Activated T-cell treated with anti-CD3 and anti-CD28 coated beads, Interleukin-2, amount 50 U/mL, for 72 hours (primary cell): ENCODE data around the gene RPE. TPM values are rescaled to one million over a fixed set of nuclear protein-coding genes. Genes with fewer than 3 reads are reported as not detected.

Experiments
- ATAC-seq, 2 donors: fragments of 150-1000 bp; cut with Tn5 transposase; replicated peaks in 1 of 2; 2 replicates each; pipeline ENCODE4 v1.10.0; 2021; ENCODE audit warnings: moderate library complexity in 2 of 2, mild to moderate bottlenecking in 1 of 2
- DNase-seq, 2 donors: peaks; one replicate each; pipeline ENCODE4 v3.0.0; 2021 to 2022; ENCODE audit warnings: mixed read lengths in 1 of 2
- H3K27ac Mint-ChIP-seq: one replicate; pipeline ENCODE4 v1.8.0; 2022; ENCODE audit warnings: mild to moderate bottlenecking, moderate library complexity, mixed read lengths
- H3K27me3 Mint-ChIP-seq: one replicate; pipeline ENCODE4 v1.8.0; 2022; ENCODE audit warnings: low read depth, mixed read lengths
- H3K36me3 Mint-ChIP-seq, 2 donors: one replicate each; pipeline ENCODE4 v1.8.0; 2022; ENCODE audit warnings: mixed read lengths in 2 of 2, mild to moderate bottlenecking in 1 of 2; ENCODE audit not compliant: insufficient read depth in 2 of 2
- H3K4me1 Mint-ChIP-seq: one replicate; pipeline ENCODE4 v1.8.0; 2022; ENCODE audit warnings: low read depth, mixed read lengths
- H3K4me3 Mint-ChIP-seq, 2 donors: one replicate each; pipeline ENCODE4 v1.8.0; 2022; ENCODE audit warnings: mild to moderate bottlenecking in 2 of 2, mixed read lengths in 2 of 2, moderate library complexity in 2 of 2
- H3K9me3 Mint-ChIP-seq, 2 donors: one replicate each; pipeline ENCODE4 v1.8.0; 2022; ENCODE audit warnings: mixed read lengths in 2 of 2
- total RNA-seq, 2 donors: library from RNA; stranded (reverse); gene quantifications; one replicate each; pipeline ENCODE4 v1.2.3, GENCODE V29; 2022

The RPE gene
- total RNA-seq, 2 donors from 2014 or later = 35.8 to 37.3 TPM

DNA sequence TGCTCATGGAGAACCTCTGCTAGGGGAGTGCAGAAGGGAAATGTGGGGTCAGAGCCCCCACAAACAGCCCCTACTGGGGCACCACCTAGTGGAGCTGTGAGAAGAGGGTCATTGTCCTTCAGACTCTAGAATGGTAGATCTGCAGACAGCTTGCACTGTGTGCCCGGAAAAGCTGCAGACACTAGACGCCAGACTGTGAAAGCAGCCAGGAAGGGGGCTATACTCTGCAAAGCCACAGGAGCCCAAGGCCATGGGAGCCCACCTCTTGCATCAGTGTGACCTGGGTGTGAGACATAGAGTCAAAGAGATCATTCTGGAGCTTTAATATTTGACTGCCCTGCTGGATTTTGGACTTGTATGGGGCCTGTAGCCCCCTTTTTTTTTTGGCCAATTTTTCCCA lies 60.9 kb downstream of the RPE start:
- Mint-ChIP-seq H3K27ac (no peak overlapping the region), H3K4me3 (no peak overlapping the region), H3K4me1 (no peaks in the 10 kb centered on the region), H3K36me3 (peaks cover 1% of the 10 kb centered on the region in 2 donors), H3K9me3 (peaks cover 0 to 1% of the 10 kb centered on the region in 2 donors), H3K27me3 (no peaks in the 10 kb centered on the region)
- DNase-seq (no peak), ATAC-seq (no peak)

Other genes with a start within 250 kb of the RPE start
- not detected for gene UNC80, start 230.8 kb upstream of the RPE start, total RNA-seq
- 10 to 100 TPM in 1 of 2 donors, 1 to 10 TPM in 1; 7.8 to 10.5 TPM for gene KANSL1L, start 168.8 kb downstream of the RPE start, total RNA-seq
- gene ACADL, start 222.8 kb downstream of the RPE start, total RNA-seq = not detected